Embryonic facial prominence (tissue), 1 donor: ENCODE measurements around the gene CAMSAP1.

Source experiments
- DNase-seq: peaks from one replicate; pipeline ENCODE4 v3.0.0-alpha.2; 2016; ENCODE audit errors: extremely low spot score

Gene CAMSAP1

GRCh38 chr9:135815413-135815812 lies 91.9 kb downstream of the CAMSAP1 start:
- DNase-seq, result no peak

DNA sequence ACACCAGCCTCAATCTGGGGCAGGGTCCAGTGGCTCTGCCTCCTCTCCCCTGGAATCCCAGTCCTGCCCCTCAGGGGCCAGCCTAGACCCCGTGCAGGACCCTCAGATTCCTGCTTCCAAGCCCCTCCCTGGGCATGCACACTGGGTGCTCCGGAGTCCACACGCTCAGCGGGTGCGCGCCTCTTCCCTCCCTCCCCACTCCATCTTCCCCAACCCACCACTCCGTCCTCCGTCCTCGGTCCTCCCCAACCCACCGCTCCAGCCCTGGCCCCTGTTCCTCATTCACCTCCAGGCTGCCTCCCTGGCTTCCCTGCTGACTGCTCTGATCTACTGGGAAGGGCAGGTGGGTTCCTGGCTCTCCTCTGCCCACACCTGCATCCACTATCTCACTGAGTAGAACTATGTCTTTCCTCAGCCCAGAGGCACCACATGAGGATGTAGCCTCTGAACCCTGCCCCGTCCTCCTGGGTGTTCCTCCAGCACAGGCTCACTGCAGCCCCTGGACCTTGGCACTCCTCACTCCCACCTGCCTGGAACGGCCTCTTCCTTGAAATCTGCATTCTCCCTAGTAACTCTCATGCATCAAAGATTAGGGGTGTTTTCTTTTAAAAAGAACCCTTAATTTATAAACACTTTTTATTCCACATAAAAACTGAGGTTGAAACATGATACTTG lies 92.8 kb downstream of the CAMSAP1 start:
- DNase-seq, result no peak

DNA sequence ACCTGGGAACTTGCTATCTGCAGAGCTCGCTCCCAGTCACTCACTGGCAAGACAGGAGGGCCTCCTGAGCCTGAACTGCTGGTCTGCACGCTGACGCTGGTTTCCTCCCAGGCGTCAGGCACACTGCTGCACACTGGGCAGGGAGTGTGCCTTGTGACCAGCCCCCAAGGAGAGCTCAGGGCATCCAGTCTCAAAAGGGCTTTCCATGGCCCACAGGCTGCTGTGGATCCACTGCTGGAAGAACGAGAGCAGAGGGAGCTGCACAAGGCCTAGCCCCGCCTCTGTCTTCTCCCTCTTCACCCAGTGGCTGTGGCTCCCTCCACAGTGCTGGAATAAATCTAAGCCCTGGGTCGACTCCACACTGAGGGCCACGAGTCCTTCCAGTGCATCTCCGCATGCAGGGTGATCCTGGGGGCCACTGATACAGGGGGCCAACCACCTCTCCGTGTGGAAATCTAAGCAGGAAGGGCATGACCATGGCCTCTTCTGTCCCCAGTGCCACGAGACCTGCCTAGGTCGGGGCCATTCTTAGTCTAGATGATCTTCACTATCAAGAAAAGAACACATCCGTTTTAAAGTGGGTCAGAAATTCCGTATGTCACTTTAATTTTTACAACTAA lies 93.6 kb downstream of the CAMSAP1 start:
- no peak for DNase-seq

- no peak for DNase-seq
Measured at GRCh38 chr9:135812961-135813360, 94.4 kb downstream of the CAMSAP1 start.

DNA sequence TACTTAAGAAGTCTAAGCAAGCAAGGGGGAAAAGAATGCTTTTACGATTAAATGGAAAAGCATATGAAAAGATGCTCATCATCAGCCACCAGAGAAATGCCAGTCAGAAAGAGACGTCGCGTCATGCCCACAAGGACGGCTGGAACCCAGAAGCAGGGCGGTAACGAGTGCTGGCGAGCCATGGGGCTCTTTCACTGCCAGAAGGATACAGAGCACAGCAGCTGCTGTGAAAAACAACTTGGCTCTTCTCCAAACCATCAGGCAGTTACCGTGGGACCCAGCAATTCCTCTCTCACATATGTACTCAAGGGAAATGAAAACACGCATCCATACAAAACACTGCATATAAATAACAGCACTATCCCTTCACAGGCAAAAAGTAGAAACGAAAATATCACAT lies 95.5 kb downstream of the CAMSAP1 start:
- DNase-seq, result peak; percentile 26

GRCh38 chr9:135810806-135811575 lies 96.4 kb downstream of the CAMSAP1 start:
- no peak for DNase-seq

DNA sequence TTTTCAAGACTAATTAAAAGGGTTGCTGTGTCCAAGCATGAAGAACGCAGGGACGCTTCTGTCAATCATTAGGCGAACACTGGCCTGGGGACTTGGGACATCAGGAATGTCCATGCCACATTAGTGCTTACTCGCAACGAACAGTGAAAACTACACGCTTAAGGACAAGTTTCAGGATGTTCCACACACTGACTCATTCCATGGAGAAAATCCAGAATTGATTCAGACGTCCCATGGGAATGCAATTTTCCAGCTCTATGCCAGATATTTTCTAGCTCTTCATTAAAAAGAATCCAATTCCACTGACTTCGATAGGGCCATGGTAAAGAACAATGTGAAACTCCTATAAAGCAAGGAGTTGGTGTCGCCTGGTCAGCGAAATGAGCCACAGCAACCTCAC lies 98.2 kb downstream of the CAMSAP1 start:
- DNase-seq, result no peak

- no peak for DNase-seq
Measured at GRCh38 chr9:135805422-135806022, 101.8 kb downstream of the CAMSAP1 start.

DNA sequence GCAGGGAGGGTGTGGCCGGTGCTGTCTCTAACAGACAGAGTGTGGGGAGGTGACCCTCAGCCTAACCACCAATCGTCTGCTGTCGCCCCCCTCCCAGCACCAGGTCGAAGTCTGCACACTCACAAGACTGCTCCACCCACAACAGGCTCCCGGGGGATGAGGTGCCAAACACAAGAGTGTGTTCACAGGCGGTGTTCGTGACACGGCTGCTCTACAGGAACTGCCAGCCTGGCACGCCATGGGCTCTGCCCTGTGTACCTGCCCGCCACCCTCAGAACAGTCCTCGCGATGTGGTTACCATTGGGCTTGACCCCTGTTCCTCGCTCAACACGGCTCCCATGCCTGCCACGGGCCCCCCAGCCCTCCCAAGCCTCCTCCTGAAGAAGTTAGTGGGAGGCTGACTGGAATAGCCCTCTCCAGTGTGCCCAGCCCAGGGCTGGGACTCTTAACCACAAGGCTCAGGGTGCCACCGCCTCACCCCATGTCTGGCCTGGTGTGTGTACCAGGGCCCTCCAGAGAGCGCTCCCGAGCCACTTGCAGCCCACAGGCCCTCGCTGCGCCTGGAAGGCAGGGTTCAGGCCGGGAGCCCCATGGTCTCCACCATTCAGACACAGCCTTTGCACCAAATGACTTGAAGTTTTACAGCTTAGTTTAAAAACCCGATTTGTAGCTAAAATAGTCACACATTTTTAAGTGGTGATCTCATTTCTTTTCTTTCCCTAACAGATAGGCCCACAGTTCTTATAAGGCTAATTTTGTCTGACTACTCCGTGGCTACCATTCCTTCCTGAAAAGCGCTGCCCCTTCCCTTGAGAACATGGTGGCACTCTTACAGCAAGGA lies 102.5 kb downstream of the CAMSAP1 start:
- no peak for DNase-seq

GRCh38 chr9:135803441-135803840 lies 103.9 kb downstream of the CAMSAP1 start:
- no peak for DNase-seq

GRCh38 chr9:135802876-135803419 lies 104.4 kb downstream of the CAMSAP1 start:
- no peak for DNase-seq

GRCh38 chr9:135801070-135801469 lies 106.3 kb downstream of the CAMSAP1 start:
- DNase-seq, result no peak

DNA sequence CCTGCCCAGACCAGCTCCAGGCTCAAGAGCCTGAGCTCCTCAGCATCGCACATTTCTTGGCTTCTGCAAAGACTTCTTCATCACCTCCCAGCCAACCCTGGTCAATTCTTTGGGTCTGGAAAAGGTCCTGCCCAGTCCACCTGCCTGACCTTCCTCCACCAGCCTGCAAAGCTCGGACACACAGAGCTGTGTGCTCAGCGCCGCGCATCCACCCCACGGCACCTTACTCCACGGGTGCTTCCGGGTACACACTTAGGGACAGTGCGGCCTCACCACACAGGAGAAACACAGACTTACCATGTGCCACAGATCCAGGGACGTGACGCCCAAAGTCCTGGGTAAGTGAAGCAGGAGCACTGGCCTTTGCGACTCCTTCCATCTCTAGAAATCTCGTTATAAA lies 108.1 kb downstream of the CAMSAP1 start:
- no peak for DNase-seq

- no peak for DNase-seq
Measured at GRCh38 chr9:135798263-135798585, 109.1 kb downstream of the CAMSAP1 start.

GRCh38 chr9:135797507-135798262 lies 109.7 kb downstream of the CAMSAP1 start:
- no peak for DNase-seq

DNA sequence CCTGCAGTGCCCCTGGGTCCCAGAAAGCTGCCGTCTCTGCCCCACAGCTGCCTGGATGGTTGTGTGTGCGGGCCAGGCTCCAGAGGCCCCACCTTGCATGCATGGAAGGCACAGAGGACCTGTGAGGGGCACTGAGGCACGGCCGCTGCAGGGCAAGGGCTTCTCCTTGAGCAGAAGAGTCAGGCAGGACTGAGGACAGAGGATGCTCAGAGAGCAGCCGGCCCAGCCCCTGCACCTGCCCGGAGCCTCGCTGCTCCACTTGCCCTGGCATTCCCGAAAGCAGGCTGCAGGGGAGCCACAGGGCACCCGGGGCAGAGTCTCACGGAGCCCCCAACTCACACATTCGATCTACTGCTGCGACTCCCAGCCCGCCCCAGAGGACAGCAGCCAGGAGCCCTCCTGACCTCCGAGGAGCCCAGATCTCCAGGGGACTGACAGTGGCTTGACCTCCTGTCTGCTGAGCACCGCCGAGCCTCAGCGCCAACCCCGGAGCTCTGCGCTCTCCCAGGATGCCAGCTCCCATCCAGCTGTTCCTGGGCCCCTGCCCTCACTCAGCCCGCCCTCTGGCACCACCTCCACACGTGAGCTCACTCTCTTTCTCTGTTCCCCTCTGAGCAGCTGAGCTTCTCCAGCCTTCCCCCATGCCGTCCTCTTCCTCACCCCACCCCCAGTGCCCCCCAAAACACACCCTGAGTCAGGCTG lies 110.4 kb downstream of the CAMSAP1 start:
- no peak for DNase-seq

- DNase-seq, result no peak
Measured at GRCh38 chr9:135795391-135795790, 112.0 kb downstream of the CAMSAP1 start.

- DNase-seq, result no peak
Measured at GRCh38 chr9:135794361-135794885, 112.9 kb downstream of the CAMSAP1 start.

DNA sequence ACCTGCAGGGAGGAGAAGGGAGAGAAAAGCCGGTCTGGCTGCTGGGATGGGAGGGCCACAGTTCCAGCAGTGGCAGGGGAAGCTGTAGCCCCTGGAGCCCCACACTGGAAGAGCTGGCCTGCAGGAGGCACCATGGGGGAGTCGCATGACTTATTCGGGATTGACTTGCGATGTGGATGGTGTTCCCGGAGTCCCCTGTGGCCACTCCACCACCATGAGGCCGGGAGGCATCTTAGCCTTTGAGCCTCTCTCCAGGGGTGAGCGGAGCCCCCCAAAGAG lies 113.3 kb downstream of the CAMSAP1 start:
- DNase-seq, result no peak
